ENCODE results near the gene TMX1.

The TMX1 gene

GRCh38 chr14:51293149-51293911 lies 53.3 kb downstream of the TMX1 start:
- Histone ChIP-seq H3K4me1 (peaks cover 4% of the 10 kb centered on the region), H3K27me3 (no peaks in the 10 kb centered on the region), H3K9me3 (no peaks in the 10 kb centered on the region), H3K36me3 (no peaks in the 10 kb centered on the region), H3K4me3 (ENCODE audit: low read depth, low read length) (no peak overlapping the region)
- DNase-seq = no peak
- TF ChIP-seq, protein P1, sequence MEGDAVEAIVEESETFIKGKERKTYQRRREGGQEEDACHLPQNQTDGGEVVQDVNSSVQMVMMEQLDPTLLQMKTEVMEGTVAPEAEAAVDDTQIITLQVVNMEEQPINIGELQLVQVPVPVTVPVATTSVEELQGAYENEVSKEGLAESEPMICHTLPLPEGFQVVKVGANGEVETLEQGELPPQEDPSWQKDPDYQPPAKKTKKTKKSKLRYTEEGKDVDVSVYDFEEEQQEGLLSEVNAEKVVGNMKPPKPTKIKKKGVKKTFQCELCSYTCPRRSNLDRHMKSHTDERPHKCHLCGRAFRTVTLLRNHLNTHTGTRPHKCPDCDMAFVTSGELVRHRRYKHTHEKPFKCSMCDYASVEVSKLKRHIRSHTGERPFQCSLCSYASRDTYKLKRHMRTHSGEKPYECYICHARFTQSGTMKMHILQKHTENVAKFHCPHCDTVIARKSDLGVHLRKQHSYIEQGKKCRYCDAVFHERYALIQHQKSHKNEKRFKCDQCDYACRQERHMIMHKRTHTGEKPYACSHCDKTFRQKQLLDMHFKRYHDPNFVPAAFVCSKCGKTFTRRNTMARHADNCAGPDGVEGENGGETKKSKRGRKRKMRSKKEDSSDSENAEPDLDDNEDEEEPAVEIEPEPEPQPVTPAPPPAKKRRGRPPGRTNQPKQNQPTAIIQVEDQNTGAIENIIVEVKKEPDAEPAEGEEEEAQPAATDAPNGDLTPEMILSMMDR (IDR thresholded peaks at IDR 0.05; ENCODE audit: low read depth, low read length) = no peak

DNA sequence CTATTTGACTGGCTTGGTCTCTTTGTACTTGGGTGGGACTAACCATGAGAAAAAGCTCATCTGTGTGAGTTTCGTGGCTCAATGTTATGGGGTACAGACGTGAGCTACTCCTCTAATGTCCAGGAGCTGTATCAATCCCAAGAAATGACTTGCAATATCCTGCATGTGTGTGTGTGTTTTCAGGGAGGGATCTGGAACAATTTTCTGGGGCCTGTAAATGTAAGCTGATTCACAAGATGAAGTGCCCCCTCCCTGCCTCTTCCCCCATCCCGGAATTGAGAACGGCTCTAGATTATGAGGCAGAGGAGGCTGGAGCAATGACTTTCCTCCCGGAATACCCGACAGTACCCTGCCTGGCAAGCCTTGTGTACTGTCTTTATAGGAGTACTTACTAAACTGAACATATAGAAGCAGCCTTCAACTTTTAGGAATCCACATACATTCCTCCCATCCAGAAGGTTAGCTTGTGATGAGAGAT lies 53.9 kb downstream of the TMX1 start:
- TF ChIP-seq, protein P1 (IDR thresholded peaks at IDR 0.05; ENCODE audit: low read depth, low read length) = no peak
- no peaks in the 10 kb centered on the region for H3K36me3 ChIP-seq
- H3K4me1 ChIP-seq = peaks cover 4% of the 10 kb centered on the region
- no peaks in the 10 kb centered on the region for H3K27me3 ChIP-seq
- H3K9me3 ChIP-seq = no peaks in the 10 kb centered on the region
- H3K4me3 ChIP-seq (ENCODE audit: low read depth, low read length) = no peak overlapping the region
- DNase-seq = no peak

DNA sequence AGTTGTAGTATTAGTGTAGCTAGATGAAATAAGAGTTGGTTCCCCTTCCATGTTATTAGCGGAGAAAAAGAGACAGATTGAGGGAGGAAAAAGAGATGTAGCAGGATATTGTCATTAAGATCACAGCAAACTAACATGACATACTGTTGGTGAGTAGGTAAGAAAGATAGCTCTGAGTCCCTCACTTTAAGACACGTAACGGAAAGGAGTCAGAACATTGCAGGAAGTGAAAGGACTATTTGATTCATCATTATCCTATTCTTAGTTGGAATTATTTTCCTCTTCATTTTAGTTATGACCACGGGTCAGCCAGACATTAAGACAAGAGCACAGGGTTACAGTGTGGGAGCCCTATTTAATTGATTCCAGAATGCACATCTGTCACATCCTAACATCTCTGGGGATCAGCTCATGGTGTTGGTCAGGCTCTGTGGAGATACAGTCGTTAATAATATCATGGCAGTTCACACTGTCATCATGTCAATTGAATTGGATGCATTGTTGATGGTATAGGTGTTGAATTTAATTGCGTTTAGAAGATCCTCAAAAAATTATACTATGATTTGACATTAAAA lies 55.0 kb downstream of the TMX1 start:
- H3K4me1 ChIP-seq = peaks cover 4% of the 10 kb centered on the region
- no peaks in the 10 kb centered on the region for H3K9me3 ChIP-seq
- no peaks in the 10 kb centered on the region for H3K27me3 ChIP-seq
- H3K4me3 ChIP-seq (ENCODE audit: low read depth, low read length) = no peak overlapping the region
- H3K36me3 ChIP-seq = no peaks in the 10 kb centered on the region
- DNase-seq = no peak
- TF ChIP-seq, protein P1 (IDR thresholded peaks at IDR 0.05; ENCODE audit: low read depth, low read length) = no peak

GRCh38 chr14:51295646-51296263 lies 55.7 kb downstream of the TMX1 start:
- no peaks in the 10 kb centered on the region for H3K9me3 ChIP-seq
- no peak for DNase-seq
- peaks cover 4% of the 10 kb centered on the region for H3K4me1 ChIP-seq
- H3K36me3 ChIP-seq = no peaks in the 10 kb centered on the region
- TF ChIP-seq, protein P1 (IDR thresholded peaks at IDR 0.05; ENCODE audit: low read depth, low read length) = no peak
- no peaks in the 10 kb centered on the region for H3K27me3 ChIP-seq
- no peak overlapping the region for H3K4me3 ChIP-seq (ENCODE audit: low read depth, low read length)

- Histone ChIP-seq H3K9me3 (no peaks in the 10 kb centered on the region), H3K4me3 (ENCODE audit: low read depth, low read length) (no peak overlapping the region), H3K36me3 (no peaks in the 10 kb centered on the region), H3K27me3 (no peaks in the 10 kb centered on the region), H3K4me1 (peaks cover 6% of the 10 kb centered on the region)
- TF ChIP-seq, protein P1 (IDR thresholded peaks at IDR 0.05; ENCODE audit: low read depth, low read length) = no peak
- no peak for DNase-seq
Observed at GRCh38 chr14:51297066-51297465, 57.0 kb downstream of the TMX1 start.

DNA sequence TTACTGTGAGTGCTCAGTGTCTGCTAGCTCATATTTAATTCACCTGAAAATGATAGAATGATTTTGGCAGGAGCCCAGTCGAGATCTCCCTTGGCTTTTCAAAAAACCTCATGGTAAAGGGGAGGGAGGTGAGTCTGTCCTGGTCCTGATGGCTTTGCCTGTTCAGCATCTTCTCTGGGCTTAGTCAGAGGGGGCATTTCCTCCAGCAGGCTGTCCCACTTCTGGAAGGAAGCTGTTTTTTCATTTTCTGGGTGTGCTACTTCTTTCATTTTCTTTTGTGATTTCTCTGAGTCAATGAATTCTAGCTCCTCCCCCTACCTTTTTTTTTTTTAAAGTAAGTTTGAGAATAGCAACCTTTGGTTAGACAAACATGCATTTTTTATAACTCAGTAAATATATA lies 58.8 kb downstream of the TMX1 start:
- H3K36me3 ChIP-seq = no peaks in the 10 kb centered on the region
- no peak overlapping the region for H3K4me3 ChIP-seq (ENCODE audit: low read depth, low read length)
- H3K4me1 ChIP-seq = peaks cover 16% of the 10 kb centered on the region
- no peak for DNase-seq
- TF ChIP-seq, protein P1 (IDR thresholded peaks at IDR 0.05; ENCODE audit: low read depth, low read length) = no peak
- no peaks in the 10 kb centered on the region for H3K27me3 ChIP-seq
- H3K9me3 ChIP-seq = no peaks in the 10 kb centered on the region

All from BE2C (cell line).